ENCODE data around the gene SERPINC1. TPM values are rescaled to one million over a fixed set of nuclear protein-coding genes. Genes with fewer than 3 reads are reported as not detected.
"Not testable (repeated sequence)": the region's sequence is repeated elsewhere in the genome, so short reads cannot be mapped to it uniquely, and the experiment has no call there.

SERPINC1 gene
- total RNA-seq, 1 donor from 2014 or later: 0.51 TPM

DNA sequence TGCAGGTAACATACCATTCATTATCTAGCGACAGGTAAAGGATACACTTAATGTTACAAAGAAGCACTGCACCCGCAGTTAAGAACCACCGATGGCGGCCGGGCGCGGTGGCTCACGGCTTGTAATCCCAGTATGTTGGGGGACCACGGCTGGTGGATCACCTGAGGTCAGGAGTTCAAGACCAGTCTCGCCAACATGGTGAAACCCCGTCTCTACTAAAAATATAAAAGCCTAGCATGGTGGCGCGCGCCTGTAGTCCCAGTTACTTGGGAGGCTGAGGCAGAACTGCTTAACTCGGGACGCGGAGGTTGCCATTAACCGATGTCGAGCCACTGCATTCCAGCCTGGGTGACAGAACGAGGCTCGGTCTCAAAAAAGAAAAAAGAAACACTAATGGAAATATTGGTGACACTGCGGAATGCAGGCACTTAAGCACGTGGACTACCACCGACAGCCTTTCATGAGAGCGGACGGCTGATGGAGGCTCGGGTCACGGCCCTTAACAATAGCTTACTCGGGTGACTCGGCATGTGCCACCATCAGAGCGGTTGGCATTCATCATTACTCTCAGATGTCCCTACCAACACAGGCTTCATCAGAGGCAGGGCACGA, 49.9 kb downstream of the SERPINC1 start:
- no peak for DNase-seq
- intact Hi-C loops (cut with DNase I): loop anchor here (5.0 to 10.0 kb wide), 2 partner anchors 98 to 390 kb away; partner anchors contain the start of gene PRDX6

DNA sequence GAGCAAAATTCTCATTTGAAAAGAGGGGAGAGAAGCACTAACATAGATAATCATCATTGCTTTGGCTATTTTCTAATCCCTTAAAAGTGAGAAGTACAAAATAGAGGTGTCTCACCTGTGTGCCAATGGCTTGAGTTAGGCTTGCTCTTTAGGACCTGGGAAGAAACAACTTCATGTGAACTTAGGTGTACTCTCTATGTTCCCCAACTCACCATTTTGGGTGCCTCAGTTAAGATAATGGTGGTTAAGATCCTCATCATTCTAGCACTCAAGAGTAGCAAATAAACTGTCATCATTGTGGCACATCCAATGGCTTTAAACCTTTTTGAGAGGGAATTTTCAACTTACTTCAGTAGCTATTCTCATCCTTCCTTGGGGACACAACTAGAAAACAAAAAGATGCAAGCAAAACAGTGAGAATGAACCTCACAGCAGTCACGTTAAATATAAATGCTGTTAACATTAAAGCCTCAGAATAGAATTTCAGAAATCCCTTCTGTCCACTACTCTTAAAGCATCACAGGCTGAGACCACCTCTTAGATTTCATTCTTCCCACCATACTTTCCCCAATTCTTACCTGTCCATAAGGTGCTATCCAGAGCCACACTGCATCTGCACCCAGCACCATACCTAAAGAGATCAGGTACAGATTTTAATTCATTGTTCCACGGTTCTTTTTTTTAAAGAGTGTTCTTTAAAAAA, 50.6 kb downstream of the SERPINC1 start:
- intact Hi-C loops (cut with DNase I): loop anchor here (5.0 to 10.0 kb wide), 2 partner anchors 98 to 389 kb away; partner anchors contain the start of gene PRDX6

More for the DNA sequence above, 49.9 kb downstream of the SERPINC1 start:
- peak; percentile 12 for ATAC-seq (ENCODE audit: poor library complexity)

DNA sequence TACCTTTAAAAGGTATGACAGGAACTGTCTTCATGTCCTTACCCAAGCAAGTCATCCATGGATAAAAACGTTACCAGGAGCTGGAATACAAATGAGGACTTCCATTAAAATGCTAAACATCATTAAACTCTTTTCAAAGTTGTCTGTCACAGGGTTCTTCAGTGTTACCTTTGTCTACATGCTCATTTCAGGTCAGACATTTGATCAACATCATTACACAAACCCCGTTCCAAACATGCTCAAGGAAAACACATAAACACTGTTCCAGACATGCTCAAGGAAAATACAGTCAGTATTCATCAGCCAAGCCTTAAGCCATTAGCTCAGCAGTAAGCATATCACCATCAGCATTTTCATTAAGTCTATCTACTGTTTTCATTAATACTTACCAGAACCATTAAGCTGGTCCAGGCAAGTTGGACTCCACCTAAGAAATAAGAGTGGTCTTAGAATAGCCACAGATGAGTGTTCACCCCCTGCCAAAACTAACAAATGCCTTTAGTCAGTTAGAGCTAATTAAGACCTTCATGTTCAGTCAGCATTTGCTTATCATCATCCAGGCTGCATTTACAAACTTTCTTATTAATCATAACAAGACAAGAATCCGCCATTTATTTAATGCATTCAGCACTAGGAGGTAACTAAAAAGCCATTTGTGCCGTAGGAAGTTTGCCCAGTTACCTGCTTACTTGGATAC, 51.5 kb downstream of the SERPINC1 start:
- intact Hi-C loops (cut with DNase I): loop anchor here (5.0 to 10.0 kb wide), 2 partner anchors 99 to 388 kb away; partner anchors contain the start of gene PRDX6
- ATAC-seq (ENCODE audit: poor library complexity) (no peak), DNase-seq (no peak)

More for the DNA sequence above, 50.6 kb downstream of the SERPINC1 start:
- no peak for ATAC-seq (ENCODE audit: poor library complexity)
- no peak for DNase-seq

- intact Hi-C loops (cut with DNase I): loop anchor here (10.0 kb wide), 1 partner anchor 100 kb away; no protein-coding TSS in a partner anchor
- ATAC-seq (ENCODE audit: poor library complexity): no peak
- no peak for DNase-seq
These were observed 52.8 kb downstream of the SERPINC1 start for GRCh38 chr1:173864179-173864867.

DNA sequence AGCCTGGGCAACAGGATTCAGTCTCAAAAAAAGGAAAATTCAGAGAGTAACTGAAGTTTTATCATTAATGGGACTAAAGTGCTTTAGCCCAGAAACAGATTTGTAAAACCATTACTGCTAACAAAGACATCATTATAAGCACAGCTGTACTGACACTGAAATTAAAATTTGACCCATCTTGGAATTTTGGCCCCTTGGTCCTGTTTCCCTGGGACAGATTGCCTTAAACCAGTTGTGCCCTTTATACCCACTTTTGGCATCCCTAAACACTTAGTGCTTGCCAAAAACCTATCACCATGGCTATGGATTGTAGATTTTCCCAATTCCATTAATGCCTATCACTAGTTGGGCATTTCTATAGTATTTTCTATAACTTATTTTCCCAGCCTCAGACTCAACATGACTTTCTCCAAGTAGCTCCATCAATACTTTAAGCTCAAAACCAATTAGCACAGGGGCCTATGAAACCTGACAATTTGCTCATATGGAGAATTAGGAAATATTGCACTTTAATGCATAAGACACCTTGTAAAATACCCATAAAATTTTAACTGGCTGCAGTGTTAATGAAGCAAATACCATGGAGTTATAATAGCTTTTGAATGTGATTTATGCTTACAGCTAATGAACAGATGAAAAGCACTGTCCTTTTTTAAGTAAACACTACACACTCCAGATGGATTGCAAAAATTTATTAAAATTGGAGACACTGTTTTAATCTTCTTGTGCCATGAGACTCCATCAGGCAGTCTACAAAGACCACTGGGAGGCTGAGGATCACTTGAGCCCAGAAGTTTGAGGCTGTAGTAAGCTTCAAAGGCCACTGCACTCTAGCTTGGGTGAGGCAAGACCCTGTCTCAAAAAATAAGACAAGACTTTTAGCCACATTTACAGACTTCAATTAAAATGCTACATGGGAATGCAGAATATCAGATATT, 53.6 kb downstream of the SERPINC1 start:
- ATAC-seq (ENCODE audit: poor library complexity) (no peak), DNase-seq (no peak)
- intact Hi-C loops (cut with DNase I): loop anchor here (10.0 kb wide), 1 partner anchor 101 kb away; no protein-coding TSS in a partner anchor

GRCh38 chr1:173862769-173863223, 54.3 kb downstream of the SERPINC1 start:
- DNase-seq (no peak), ATAC-seq (ENCODE audit: poor library complexity) (no peak)
- intact Hi-C loops (cut with DNase I): loop anchor here (10.0 kb wide), 1 partner anchor 102 kb away; no protein-coding TSS in a partner anchor

- not testable (repeated sequence) for DNase-seq; ATAC-seq (ENCODE audit: poor library complexity)
- intact Hi-C loops (cut with DNase I): loop anchor here (10.0 kb wide), 1 partner anchor 103 kb away; no protein-coding TSS in a partner anchor
These were observed 54.9 kb downstream of the SERPINC1 start for GRCh38 chr1:173862146-173862768.

DNA sequence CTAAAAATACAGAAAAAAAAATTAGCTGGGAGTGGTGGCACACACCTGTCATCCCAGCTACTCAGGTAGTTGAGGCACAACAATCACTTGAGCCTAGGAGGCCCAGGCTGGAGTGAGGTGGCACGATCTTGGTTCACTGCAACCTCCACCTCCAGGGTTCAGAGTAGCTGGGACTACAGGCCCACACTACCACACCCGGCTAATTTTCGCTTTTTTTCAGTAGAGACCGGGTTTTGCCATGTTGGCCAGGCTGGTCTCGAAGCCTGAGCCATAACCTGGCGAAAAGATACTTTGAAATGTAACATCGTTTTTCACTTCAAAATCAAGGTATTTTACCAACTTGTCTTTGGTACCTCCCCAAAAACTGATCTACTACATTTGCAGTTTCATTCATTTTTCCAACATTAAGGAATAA, 55.4 kb downstream of the SERPINC1 start:
- DNase-seq (no peak), ATAC-seq (ENCODE audit: poor library complexity) (no peak)
- intact Hi-C loops (cut with DNase I): loop anchor here (10.0 kb wide), 1 partner anchor 103 kb away; no protein-coding TSS in a partner anchor

DNA sequence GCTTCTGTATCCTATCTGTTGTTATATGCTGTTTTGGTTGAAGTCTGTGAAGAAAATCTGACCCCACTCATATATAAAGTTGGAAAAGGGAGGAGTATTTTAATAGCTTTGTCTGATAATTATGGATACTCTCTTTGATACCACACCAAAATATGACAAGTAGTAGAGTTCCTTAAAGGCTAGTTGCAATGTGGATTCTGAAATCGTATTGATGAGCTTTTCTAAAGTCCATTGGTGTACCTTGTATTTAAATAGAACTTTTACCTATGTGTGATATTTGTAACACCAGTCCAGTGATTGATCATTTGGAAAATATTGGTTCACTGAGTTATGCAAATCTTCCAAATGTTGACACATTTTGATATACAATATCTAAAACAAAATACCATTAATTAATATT, 57.1 kb downstream of the SERPINC1 start:
- ATAC-seq (ENCODE audit: poor library complexity): no peak
- intact Hi-C loops (cut with DNase I): loop anchor here (10.0 kb wide), 1 partner anchor 105 kb away; no protein-coding TSS in a partner anchor
- no peak for DNase-seq

DNA sequence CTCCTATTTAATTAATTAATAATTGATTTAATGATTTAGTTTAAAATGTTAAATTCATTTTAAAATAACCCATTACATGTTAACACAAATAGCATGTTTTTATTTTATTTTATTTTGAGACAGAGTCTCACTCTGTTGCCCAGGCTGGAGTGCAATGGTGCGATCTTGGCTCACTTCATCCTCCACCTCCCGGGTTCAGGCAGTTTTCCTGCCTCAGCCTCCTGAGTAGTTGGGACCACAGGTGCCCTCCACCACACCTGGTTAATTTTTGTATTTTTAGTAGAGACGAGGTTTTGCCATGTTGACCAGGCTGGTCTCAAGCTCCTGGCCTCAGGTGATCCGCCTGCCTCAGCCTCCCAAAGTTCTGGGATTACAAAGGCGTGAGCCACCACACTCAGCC, 57.6 kb downstream of the SERPINC1 start:
- intact Hi-C loops (cut with DNase I); ATAC-seq (ENCODE audit: poor library complexity); DNase-seq: not testable (repeated sequence)

DNA sequence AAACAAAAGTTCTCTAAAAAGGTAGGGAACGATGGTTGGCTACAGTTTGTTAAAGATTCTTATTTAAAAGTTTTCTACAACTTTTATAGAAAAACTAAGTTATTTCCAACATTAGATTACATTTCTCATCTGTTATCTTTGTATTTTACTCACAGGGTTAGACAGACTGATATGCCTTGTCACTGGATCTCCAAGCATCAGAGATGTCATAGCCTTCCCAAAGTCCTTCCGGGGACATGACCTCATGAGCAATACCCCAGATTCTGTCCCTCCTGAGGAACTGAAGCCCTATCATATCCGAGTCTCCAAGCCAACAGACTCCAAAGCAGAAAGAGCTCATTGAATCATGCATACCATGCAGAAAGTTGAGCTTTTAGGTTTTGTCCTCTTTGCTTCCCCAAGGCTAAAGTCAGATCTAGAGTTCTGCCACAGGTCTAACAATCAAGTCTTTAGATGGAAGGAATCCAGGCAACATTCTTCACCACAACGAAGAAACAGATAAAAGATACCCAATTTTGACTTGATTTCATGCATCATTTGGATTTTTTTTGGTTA, 59.7 kb downstream of the SERPINC1 start:
- intact Hi-C loops (cut with DNase I): no loop called here
- ATAC-seq (ENCODE audit: poor library complexity) (no peak), DNase-seq (no peak)

DNA sequence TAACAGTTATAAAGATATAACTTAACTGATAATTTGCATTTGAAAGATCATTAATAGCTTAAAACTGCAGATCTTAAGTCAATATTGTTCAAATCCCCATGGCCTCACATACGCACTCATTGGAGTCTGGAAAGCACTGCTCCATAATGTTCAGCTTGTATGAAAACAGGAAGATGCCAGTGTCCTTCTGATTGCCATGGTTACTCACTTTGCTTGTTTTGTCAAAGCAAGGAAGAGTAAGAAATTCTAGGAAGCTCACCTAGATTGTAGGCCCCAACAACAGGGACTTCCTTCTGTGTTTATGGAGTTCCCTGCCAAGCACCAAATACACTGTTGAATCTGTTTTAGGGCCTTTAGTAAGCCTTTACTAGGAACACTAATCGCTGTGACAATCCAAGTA, 60.2 kb downstream of the SERPINC1 start:
- no peak for ATAC-seq (ENCODE audit: poor library complexity)
- intact Hi-C loops (cut with DNase I): no loop called here
- DNase-seq: no peak

DNA sequence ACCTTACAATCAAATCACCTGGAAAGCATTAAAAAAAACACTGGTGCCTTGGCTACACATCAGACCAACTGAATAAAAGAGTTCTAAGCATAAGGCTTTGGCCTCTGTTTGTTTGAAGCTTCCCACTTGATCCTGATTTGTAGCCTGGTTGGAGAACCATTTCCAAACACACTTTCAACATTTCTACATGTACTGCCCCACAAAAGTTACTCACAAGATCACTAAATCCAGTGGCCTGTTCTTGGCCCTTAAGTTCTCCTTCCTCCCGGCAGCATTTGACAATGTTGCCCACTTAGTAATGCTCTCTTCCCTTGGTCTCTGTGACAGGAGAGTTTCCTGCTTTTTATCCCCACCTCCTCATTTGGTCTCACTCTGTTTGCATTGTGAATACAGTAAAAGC, 61.1 kb downstream of the SERPINC1 start:
- DNase-seq (no peak), ATAC-seq (ENCODE audit: poor library complexity) (no peak)
- intact Hi-C loops (cut with DNase I): no loop called here
